SK-N-MC (cell line): ENCODE results near the gene GJA5.

ENCODE experiments used
- EZH2 ChIP-seq: fragments of 200-600 bp; sonication (generic); IDR thresholded peaks from one replicate; pipeline ENCODE4 v1.6.1; 2017; ENCODE audit warnings: antibody characterized with exemption
- FOXP2 ChIP-seq: optimal IDR thresholded peaks from 2 replicates; pipeline ENCODE3; 2011; ENCODE audit warnings: mild to moderate bottlenecking, moderate library complexity; ENCODE audit not compliant: insufficient read depth; ENCODE audit errors: extremely low read length, control extremely low read depth
- POLR2AphosphoS5 ChIP-seq: IDR thresholded peaks from 2 replicates; pipeline ENCODE4 v1.6.1; 2012; ENCODE audit warnings: mild to moderate bottlenecking, low read depth, low read length, borderline replicate concordance

GRCh38 chr1:147760481-147761260 is at the start of gene GJA5:
- no peak for TF ChIP-seq EZH2
- no peak for TF ChIP-seq POLR2AphosphoS5
- no peak for TF ChIP-seq FOXP2
